Thoracic aorta (tissue), 2 donors: ENCODE data around the gene GALR2. TPM values are rescaled to one million over a fixed set of nuclear protein-coding genes. Genes with fewer than 3 reads are reported as not detected.

Experiments used
- ATAC-seq: fragments of 150-250 bp; one replicate; pipeline ENCODE4 v1.8.0; 2017; ENCODE audit warnings: low read depth; ENCODE audit not compliant: insufficient number of reproducible peaks, low FRiP score
- DNase-seq: peaks from one replicate; pipeline ENCODE4 v3.0.0-alpha.2; 2020; ENCODE audit warnings: low spot score
- H3K27ac ChIP-seq, 2 donors: fragments of 200-600 bp; sonication (generic); 1 replicate in 1 of 2; 2 replicates in 1 of 2; pipeline ENCODE4 v1.5.1; 2016; ENCODE audit warnings: mild to moderate bottlenecking in 2 of 2, moderate library complexity in 2 of 2
- H3K27me3 ChIP-seq: fragments of 200-600 bp; sonication (generic); replicated peaks from 2 replicates; pipeline ENCODE4 v1.6.0; 2016; ENCODE audit warnings: mild to moderate bottlenecking; ENCODE audit not compliant: insufficient read depth
- H3K36me3 ChIP-seq: fragments of 200-600 bp; sonication (generic); one replicate; pipeline ENCODE4 v1.5.1; 2016
- H3K4me1 ChIP-seq, 2 donors: fragments of 200-600 bp; sonication (generic); 1 replicate in 1 of 2; 2 replicates in 1 of 2; pipeline versions ENCODE4 v1.5.1 to v1.6.0; 2016; ENCODE audit warnings: low read depth in 2 of 2, mild to moderate bottlenecking in 1 of 2; ENCODE audit not compliant: control insufficient read depth in 1 of 2
- H3K4me3 ChIP-seq: fragments of 200-600 bp; sonication (generic); 2 replicates; pipeline ENCODE4 v1.5.1; 2016; ENCODE audit warnings: mild to moderate bottlenecking
- H3K9me3 ChIP-seq: fragments of 200-600 bp; sonication (generic); 2 replicates; pipeline ENCODE4 v1.5.1; 2016
- total RNA-seq, 2 donors: library from RNA; depleted of rRNA; stranded (reverse); fragments of >200 nt; gene quantifications; one replicate each; pipeline versions ENCODE4 v1.1.0 to v1.2.3, GENCODE V29; 2016
- TF ChIP-seq, protein P1 (sequence below): fragments of 200-600 bp; sonication (generic); IDR thresholded peaks from one replicate; pipeline ENCODE4 v1.5.1; 2019; ENCODE audit warnings: antibody characterized with exemption

GALR2 gene
- total RNA-seq, 2 donors from 2014 or later: 1.4 TPM; not detected in 1

DNA sequence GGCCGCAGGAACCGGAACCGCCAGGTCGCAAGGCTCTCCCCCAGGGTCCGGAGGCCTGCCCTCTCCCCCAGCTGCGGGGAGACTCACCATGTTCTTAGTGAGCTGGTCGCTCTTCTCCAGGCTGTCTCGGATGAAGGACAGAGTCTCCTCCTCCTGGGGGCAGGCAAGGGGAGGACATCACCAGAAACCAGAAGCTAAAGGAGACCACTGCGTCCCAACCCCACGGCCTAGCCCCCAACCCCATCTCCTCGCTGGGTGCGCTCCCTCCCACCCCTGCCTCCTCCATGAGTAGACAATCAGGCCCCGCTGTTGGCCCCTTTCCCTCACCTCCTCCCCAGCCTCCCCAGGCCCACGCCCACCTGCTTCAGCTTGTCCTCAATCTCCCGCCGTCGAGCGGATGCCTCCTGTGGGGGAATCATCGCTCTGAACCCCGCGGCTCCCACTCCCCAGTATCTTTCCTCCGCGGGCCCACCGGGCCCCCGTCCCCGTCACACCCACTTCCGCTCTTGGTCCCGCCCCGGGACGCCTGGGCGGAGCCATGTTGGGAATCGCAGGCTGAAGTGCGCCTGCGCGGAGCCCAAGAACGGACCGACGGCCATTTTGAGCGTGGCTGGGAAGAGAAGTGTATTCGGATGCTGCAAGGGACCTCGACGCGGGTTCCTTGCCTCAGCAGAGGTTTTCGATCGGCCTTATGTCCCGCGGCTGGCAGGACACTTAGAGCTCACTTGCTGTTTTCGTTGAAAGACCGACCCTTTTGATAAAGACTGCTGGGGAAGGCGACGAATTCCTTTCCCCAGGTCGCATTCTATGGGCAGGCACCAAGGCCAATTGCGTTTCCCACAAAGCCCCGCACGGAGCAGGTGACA is 28.9 kb downstream of the GALR2 start, which contains the start of gene EXOC7:
EXOC7 (minus strand) TSS at position 514 of the 866 bp plus-strand sequence; CDS start at position 419, 95 bp downstream.
- no peaks in the 10 kb centered on the region for H3K27me3 ChIP-seq
- H3K36me3 ChIP-seq: peaks cover 18% of the 10 kb centered on the region
- H3K4me1 ChIP-seq: peaks cover 12 to 20% of the 10 kb centered on the region in 2 donors
- peak within 1 kb of the TSS; percentile 63 to 81 for H3K27ac ChIP-seq
- no peaks in the 10 kb centered on the region for H3K9me3 ChIP-seq
- H3K4me3 ChIP-seq: peak within 1 kb of the TSS; percentile 95
- peak; percentile 48 for DNase-seq
- ATAC-seq: no peak
- TF ChIP-seq, protein P1, sequence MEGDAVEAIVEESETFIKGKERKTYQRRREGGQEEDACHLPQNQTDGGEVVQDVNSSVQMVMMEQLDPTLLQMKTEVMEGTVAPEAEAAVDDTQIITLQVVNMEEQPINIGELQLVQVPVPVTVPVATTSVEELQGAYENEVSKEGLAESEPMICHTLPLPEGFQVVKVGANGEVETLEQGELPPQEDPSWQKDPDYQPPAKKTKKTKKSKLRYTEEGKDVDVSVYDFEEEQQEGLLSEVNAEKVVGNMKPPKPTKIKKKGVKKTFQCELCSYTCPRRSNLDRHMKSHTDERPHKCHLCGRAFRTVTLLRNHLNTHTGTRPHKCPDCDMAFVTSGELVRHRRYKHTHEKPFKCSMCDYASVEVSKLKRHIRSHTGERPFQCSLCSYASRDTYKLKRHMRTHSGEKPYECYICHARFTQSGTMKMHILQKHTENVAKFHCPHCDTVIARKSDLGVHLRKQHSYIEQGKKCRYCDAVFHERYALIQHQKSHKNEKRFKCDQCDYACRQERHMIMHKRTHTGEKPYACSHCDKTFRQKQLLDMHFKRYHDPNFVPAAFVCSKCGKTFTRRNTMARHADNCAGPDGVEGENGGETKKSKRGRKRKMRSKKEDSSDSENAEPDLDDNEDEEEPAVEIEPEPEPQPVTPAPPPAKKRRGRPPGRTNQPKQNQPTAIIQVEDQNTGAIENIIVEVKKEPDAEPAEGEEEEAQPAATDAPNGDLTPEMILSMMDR: no peak

DNA sequence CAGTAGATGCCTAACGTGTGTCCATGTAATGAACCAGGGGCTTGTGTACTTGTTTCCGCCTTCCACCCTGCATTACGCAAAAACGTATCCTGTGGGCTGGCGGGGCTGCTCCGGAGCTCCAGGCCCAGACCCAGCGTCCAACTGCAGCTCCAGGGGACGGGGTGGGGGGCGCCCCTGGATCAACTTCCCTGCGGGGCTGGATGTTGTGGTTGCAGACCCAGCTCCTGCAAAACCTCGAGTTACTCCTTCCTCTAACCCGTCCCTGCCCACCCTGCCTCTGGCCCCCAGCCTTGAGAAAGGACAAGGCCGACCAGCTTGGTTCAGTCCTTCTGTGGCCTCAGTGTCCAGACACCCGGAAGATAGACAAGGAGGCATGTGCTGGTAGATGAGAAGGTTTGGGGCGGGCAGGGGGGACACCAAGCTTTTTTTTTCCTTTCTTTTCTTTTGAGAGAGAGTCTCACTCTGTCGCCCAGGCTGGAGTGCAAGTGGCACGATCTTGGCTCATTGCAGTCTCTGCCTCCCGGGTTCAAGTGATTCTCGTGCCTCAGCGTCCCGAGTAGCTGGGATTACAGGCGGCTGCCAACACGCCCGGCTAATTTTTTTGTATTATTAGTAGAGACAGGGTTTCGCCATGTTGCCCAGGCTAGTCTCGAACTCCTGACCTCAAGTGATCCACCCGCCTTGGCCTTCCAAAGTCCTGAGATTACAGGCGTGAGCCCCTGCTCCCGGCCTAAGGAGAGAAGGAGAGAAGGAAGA is 29.7 kb downstream of the GALR2 start:
- Histone ChIP-seq H3K4me3 (peak overlapping the region; percentile 95), H3K27me3 (no peaks in the 10 kb centered on the region), H3K36me3 (peaks cover 18% of the 10 kb centered on the region), H3K4me1 (peaks cover 12 to 20% of the 10 kb centered on the region in 2 donors), H3K27ac (peak overlapping the region; percentile 63 to 81), H3K9me3 (no peaks in the 10 kb centered on the region)
- DNase-seq (no peak), ATAC-seq (no peak)
- TF ChIP-seq, protein P1: no peak

DNA sequence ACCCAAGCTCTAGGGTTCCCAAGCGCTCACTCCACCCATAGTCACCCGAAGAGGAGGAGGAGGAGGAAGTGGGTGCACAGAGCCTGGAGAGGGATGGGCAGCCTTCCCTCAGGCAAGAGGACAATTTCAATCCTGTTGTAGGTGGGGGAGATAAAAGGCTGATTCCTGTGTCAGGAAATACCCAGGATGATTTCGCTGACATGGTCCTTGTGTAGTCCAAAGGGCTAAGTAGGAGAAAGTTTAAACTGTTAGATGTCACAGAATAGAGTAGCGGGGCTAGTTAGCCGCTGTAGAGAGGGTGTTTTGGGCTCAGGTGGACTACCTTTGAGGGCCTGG is 30.3 kb downstream of the GALR2 start:
- H3K4me3 ChIP-seq: no peak overlapping the region
- H3K27ac ChIP-seq: no peak overlapping the region
- H3K9me3 ChIP-seq: no peaks in the 10 kb centered on the region
- TF ChIP-seq, protein P1: no peak
- H3K27me3 ChIP-seq: no peaks in the 10 kb centered on the region
- H3K4me1 ChIP-seq: peaks cover 12 to 20% of the 10 kb centered on the region in 2 donors
- ATAC-seq (no peak), DNase-seq (no peak)
- H3K36me3 ChIP-seq: peaks cover 15% of the 10 kb centered on the region

DNA sequence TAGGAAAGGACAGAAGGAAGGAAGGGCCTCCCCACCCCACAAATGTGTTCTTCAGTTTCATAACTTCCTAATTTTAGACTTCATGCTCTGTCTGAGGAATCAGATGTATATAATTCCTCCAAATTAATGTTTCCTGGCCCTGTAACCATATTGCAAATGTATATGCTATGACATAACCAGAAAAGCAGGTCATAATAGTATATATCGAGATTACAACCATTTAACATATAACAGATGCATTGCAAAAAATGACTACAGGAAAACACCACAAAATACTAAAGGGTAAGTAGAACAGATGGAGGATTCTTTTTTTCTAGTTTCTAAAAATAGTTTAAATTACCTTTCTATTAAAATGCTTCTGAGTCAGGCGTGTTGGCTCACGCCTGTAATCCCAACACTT is 32.1 kb downstream of the GALR2 start:
- Histone ChIP-seq H3K27me3 (no peaks in the 10 kb centered on the region), H3K27ac (no peak overlapping the region), H3K4me1 (peaks cover 12 to 14% of the 10 kb centered on the region in 2 donors), H3K9me3 (no peaks in the 10 kb centered on the region), H3K36me3 (peaks cover 4% of the 10 kb centered on the region), H3K4me3 (no peak overlapping the region)
- TF ChIP-seq, protein P1: no peak
- no peak for ATAC-seq
- DNase-seq: no peak

DNA sequence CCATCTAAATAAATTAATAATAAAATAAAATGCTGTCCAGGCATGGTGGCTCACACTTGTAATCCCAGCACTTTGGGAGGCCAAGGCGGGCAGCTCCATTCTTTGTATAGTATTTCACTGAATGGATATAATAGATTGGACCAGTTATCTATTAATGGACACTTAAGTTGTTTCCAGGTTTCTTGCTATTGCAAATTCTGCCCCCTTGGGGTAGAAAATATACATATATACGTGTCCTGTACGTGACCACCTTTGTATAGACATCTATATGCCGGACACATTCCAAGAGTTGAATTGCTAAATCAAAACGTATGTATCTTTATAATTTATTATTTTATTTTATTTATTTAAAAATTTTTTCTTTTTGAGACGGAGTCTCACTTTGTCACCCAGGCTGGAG is 32.9 kb downstream of the GALR2 start:
- Histone ChIP-seq H3K36me3 (no peaks in the 10 kb centered on the region), H3K27me3 (no peaks in the 10 kb centered on the region), H3K9me3 (no peaks in the 10 kb centered on the region), H3K4me1 (peaks cover 5 to 6% of the 10 kb centered on the region in 2 donors), H3K27ac (no peak overlapping the region), H3K4me3 (no peak overlapping the region)
- ATAC-seq (no peak), DNase-seq (no peak)
- TF ChIP-seq, protein P1: no peak
